Vagina (tissue), 2 donors: Measurements from ENCODE around the gene TRPV5. TPM values are rescaled to one million over a fixed set of nuclear protein-coding genes. Genes with fewer than 3 reads are reported as not detected.
A peak's percentile ranks its signal among the peaks of the same experiment; 100 is the strongest.
"Not testable (repeated sequence)": the region's sequence is repeated elsewhere in the genome, so short reads cannot be mapped to it uniquely, and the experiment has no call there.

Experiments
- DNase-seq, 2 donors: peaks; one replicate each; pipeline ENCODE4 v3.0.0-alpha.2; 2017; ENCODE audit errors: extremely low spot score in 2 of 2
- H3K27ac ChIP-seq: fragments of 200-600 bp; sonication (generic); one replicate; pipeline ENCODE4 v1.5.1; 2019
- H3K27me3 ChIP-seq: fragments of 200-600 bp; sonication (generic); one replicate; pipeline ENCODE4 v1.5.1; 2019
- H3K36me3 ChIP-seq, 2 donors: fragments of 200-600 bp; sonication (generic); one replicate each; pipeline ENCODE4 v1.5.1; 2017 to 2019
- H3K4me1 ChIP-seq: fragments of 200-600 bp; sonication (generic); one replicate; pipeline ENCODE4 v1.5.1; 2019
- H3K4me3 ChIP-seq, 2 donors: fragments of 200-600 bp; sonication (generic); 1 replicate in 1 of 2; 2 replicates in 1 of 2; pipeline ENCODE4 v1.5.1; 2016 to 2019
- H3K9me3 ChIP-seq: fragments of 200-600 bp; sonication (generic); one replicate; pipeline ENCODE4 v1.5.1; 2019
- CTCF ChIP-seq, 3 experiments: fragments of 450-650 bp in 2 of 3; fragments of 200-600 bp in 1 of 3; sonication (generic) in 1 of 3; IDR thresholded peaks; one replicate each; pipeline ENCODE4 v1.5.1; 2017 to 2019; ENCODE audit warnings: antibody characterized with exemption in 3 of 3, mild to moderate bottlenecking in 2 of 3, moderate library complexity in 2 of 3
- POLR2A ChIP-seq, 2 donors: fragments of 450-650 bp; IDR thresholded peaks; one replicate each; pipeline ENCODE4 v1.6.1; 2017; ENCODE audit warnings: antibody characterized with exemption in 2 of 2, mild to moderate bottlenecking in 2 of 2, moderate library complexity in 2 of 2
- POLR2AphosphoS5 ChIP-seq, 2 donors: sonication (generic); formaldehyde crosslinking; IDR thresholded peaks; one replicate each; pipeline ENCODE4 v1.9.0; 2017; ENCODE audit warnings: antibody characterized with exemption in 2 of 2, mild to moderate bottlenecking in 2 of 2, low read depth in 1 of 2; ENCODE audit not compliant: insufficient read depth in 1 of 2
- intact Hi-C: fragments of 100-400 bp; cut with DNase I; formaldehyde crosslinking; loops from one replicate; pipeline ENCODE4 v1.15.1; 2023
- total RNA-seq: library from RNA; depleted of rRNA; stranded (reverse); fragments of >200 nt; gene quantifications from one replicate; pipeline ENCODE4 v1.2.3, GENCODE V29; 2016

Gene TRPV5
- total RNA-seq = not detected

GRCh38 chr7:142933624-142934023 is at the start of gene TRPV5:
TRPV5 (minus strand) TSS chr7:142933746; CDS start chr7:142933459, 287 bp downstream.
- TF ChIP-seq POLR2AphosphoS5 (IDR thresholded peaks at IDR 0.05; ENCODE audit: insufficient read depth in 1 of 2, low read depth in 1 of 2) = no peak
- TF ChIP-seq POLR2A (IDR thresholded peaks at IDR 0.05) = no peak
- no peak for TF ChIP-seq CTCF (IDR thresholded peaks at IDR 0.05)
- no peaks in the 10 kb centered on the region for H3K4me1 ChIP-seq
- H3K27ac ChIP-seq = no peak within 1 kb of the TSS
- no peaks in the 10 kb centered on the region for H3K36me3 ChIP-seq
- DNase-seq = peak in 1 of 2 donors; percentile 52
- H3K27me3 ChIP-seq = no peaks in the 10 kb centered on the region
- H3K4me3 ChIP-seq = no peak within 1 kb of the TSS
- H3K9me3 ChIP-seq = no peaks in the 10 kb centered on the region
- intact Hi-C loops = no loop called here

- H3K9me3 ChIP-seq, H3K4me3 ChIP-seq, H3K4me1 ChIP-seq, H3K27me3 ChIP-seq, DNase-seq, H3K36me3 ChIP-seq, intact Hi-C loops, H3K27ac ChIP-seq: not testable (repeated sequence)
Observed at GRCh38 chr7:142978402-142978801, 44.9 kb upstream of the TRPV5 start.

GRCh38 chr7:142974626-142975025 is 41.1 kb upstream of the TRPV5 start:
- intact Hi-C loops = no loop called here
- Histone ChIP-seq H3K4me3 (no peak overlapping the region), H3K4me1 (no peaks in the 10 kb centered on the region), H3K36me3 (no peaks in the 10 kb centered on the region), H3K27ac (no peak overlapping the region), H3K27me3 (no peaks in the 10 kb centered on the region), H3K9me3 (no peaks in the 10 kb centered on the region)
- TF ChIP-seq CTCF (IDR thresholded peaks at IDR 0.05) (no peak), POLR2A (IDR thresholded peaks at IDR 0.05) (no peak)
- no peak for DNase-seq

GRCh38 chr7:142969183-142969582 is 35.6 kb upstream of the TRPV5 start:
- H3K9me3 ChIP-seq = no peaks in the 10 kb centered on the region
- intact Hi-C loops = no loop called here
- TF ChIP-seq POLR2A (IDR thresholded peaks at IDR 0.05) (no peak), POLR2AphosphoS5 (IDR thresholded peaks at IDR 0.05; ENCODE audit: insufficient read depth in 1 of 2, low read depth in 1 of 2) (no peak), CTCF (IDR thresholded peaks at IDR 0.05) (no peak)

GRCh38 chr7:142968229-142968628 is 34.7 kb upstream of the TRPV5 start:
- H3K4me3 ChIP-seq = no peak overlapping the region
- no peak overlapping the region for H3K27ac ChIP-seq
- DNase-seq = no peak
- intact Hi-C loops = no loop called here
- H3K4me1 ChIP-seq = no peaks in the 10 kb centered on the region
- no peaks in the 10 kb centered on the region for H3K27me3 ChIP-seq
- no peaks in the 10 kb centered on the region for H3K36me3 ChIP-seq
- TF ChIP-seq CTCF (IDR thresholded peaks at IDR 0.05) (no peak), POLR2AphosphoS5 (IDR thresholded peaks at IDR 0.05; ENCODE audit: insufficient read depth in 1 of 2, low read depth in 1 of 2) (no peak), POLR2A (IDR thresholded peaks at IDR 0.05) (no peak)
- H3K9me3 ChIP-seq = no peaks in the 10 kb centered on the region

More at GRCh38 chr7:142969183-142969582, 35.6 kb upstream of the TRPV5 start:
- no peak overlapping the region for H3K4me3 ChIP-seq
- H3K27me3 ChIP-seq = no peaks in the 10 kb centered on the region
- no peak overlapping the region for H3K27ac ChIP-seq
- no peak for DNase-seq
- H3K36me3 ChIP-seq = no peaks in the 10 kb centered on the region
- no peaks in the 10 kb centered on the region for H3K4me1 ChIP-seq
